Osteocyte (in vitro differentiated cells): ENCODE data around the gene CTIF. TPM values are rescaled to one million over a fixed set of nuclear protein-coding genes. Genes with fewer than 3 reads are reported as not detected.

ENCODE experiments used
- DNase-seq: peaks from one replicate; pipeline ENCODE4 v3.0.0; 2021; ENCODE audit warnings: mixed read lengths; ENCODE audit not compliant: unreplicated experiment; ENCODE audit errors: extremely low spot score
- H3K27ac Mint-ChIP-seq: one replicate; pipeline ENCODE4 v1.8.0; 2021; ENCODE audit warnings: mild to moderate bottlenecking, mixed read lengths; ENCODE audit not compliant: unreplicated experiment
- H3K27me3 Mint-ChIP-seq: one replicate; pipeline ENCODE4 v1.8.0; 2021; ENCODE audit warnings: mixed read lengths; ENCODE audit not compliant: unreplicated experiment
- H3K36me3 Mint-ChIP-seq: one replicate; pipeline ENCODE4 v1.8.0; 2021; ENCODE audit warnings: mixed read lengths; ENCODE audit not compliant: unreplicated experiment
- H3K4me1 Mint-ChIP-seq: one replicate; pipeline ENCODE4 v1.8.0; 2021; ENCODE audit warnings: mixed read lengths; ENCODE audit not compliant: unreplicated experiment
- H3K4me3 Mint-ChIP-seq: one replicate; pipeline ENCODE4 v1.8.0; 2021; ENCODE audit warnings: mild to moderate bottlenecking, moderate library complexity, mixed read lengths; ENCODE audit not compliant: unreplicated experiment
- H3K9me3 Mint-ChIP-seq: one replicate; pipeline ENCODE4 v1.8.0; 2021; ENCODE audit warnings: mixed read lengths; ENCODE audit not compliant: unreplicated experiment
- total RNA-seq: library from RNA; stranded (reverse); gene quantifications from 2 replicates; pipeline ENCODE4 v1.2.1, GENCODE V29; 2021
- TF ChIP-seq, protein P1 (sequence below): fragments of 200-600 bp; sonication (generic); IDR thresholded peaks from 2 replicates; pipeline ENCODE4 v1.5.0; 2021; ENCODE audit warnings: antibody characterized with exemption, mild to moderate bottlenecking, moderate library complexity

The CTIF gene
- total RNA-seq, 1 donor from 2014 or later, result 172 TPM

DNA sequence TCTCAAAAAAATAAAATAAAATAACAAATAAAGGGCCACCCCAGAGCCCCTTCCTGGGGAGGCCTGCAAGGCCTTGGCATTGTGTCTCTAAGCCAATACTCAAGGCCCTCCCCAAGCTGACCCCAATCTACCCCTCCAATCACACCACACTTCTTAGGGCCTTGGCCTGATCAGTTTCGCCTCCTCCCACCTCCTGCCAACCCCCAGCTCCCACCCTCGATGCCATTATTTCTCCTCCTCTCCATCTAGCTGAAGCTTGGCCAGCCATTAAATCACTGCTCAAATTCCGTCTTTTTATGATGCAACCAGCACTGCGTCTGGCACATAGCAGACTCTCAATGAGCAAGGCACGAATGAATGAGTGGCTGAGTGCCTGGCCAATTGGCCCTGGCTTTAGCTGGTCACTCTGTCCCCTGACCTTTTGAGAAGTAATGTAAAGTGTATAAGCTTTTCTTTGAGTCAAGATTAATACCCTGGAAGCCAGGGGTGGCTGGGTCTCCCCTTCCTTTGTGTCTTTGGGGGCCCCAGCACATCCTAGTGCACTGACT is 356.0 kb downstream of the CTIF start:
- Mint-ChIP-seq H3K4me3 (no peak overlapping the region), H3K36me3 (peaks cover 5% of the 10 kb centered on the region), H3K4me1 (peaks cover 14% of the 10 kb centered on the region), H3K27ac (no peak overlapping the region), H3K27me3 (no peaks in the 10 kb centered on the region), H3K9me3 (no peaks in the 10 kb centered on the region)
- DNase-seq, result no peak
- TF ChIP-seq, protein P1, sequence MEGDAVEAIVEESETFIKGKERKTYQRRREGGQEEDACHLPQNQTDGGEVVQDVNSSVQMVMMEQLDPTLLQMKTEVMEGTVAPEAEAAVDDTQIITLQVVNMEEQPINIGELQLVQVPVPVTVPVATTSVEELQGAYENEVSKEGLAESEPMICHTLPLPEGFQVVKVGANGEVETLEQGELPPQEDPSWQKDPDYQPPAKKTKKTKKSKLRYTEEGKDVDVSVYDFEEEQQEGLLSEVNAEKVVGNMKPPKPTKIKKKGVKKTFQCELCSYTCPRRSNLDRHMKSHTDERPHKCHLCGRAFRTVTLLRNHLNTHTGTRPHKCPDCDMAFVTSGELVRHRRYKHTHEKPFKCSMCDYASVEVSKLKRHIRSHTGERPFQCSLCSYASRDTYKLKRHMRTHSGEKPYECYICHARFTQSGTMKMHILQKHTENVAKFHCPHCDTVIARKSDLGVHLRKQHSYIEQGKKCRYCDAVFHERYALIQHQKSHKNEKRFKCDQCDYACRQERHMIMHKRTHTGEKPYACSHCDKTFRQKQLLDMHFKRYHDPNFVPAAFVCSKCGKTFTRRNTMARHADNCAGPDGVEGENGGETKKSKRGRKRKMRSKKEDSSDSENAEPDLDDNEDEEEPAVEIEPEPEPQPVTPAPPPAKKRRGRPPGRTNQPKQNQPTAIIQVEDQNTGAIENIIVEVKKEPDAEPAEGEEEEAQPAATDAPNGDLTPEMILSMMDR, result no peak

DNA sequence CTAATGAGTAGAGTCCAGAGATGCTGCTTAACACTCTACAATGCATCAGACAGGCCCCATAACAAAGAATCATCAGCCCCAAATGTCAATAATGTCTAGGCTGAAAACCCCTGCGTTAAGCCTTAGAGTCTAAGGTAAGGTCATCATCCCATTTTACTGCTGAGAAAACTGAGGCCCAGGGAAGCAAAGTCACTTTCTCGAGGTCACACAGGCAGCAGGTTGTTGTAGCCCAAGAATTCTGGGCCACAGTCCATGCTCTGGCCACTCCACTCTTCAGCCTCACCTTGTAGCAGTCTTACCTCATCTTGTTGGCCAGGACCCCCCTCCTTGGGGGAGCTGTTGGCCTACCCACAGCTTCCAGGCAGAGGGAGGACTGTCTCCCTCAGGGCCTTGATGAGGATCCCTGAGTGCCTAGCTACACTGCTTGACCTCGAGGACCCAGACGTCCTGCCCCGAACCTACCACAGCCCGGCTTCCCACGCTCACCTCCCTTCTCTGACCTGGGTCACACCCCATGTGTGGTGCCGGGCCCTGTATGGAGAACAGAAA is 357.6 kb downstream of the CTIF start:
- TF ChIP-seq, protein P1, result no peak
- H3K36me3 Mint-ChIP-seq, result peaks cover 5% of the 10 kb centered on the region

DNA sequence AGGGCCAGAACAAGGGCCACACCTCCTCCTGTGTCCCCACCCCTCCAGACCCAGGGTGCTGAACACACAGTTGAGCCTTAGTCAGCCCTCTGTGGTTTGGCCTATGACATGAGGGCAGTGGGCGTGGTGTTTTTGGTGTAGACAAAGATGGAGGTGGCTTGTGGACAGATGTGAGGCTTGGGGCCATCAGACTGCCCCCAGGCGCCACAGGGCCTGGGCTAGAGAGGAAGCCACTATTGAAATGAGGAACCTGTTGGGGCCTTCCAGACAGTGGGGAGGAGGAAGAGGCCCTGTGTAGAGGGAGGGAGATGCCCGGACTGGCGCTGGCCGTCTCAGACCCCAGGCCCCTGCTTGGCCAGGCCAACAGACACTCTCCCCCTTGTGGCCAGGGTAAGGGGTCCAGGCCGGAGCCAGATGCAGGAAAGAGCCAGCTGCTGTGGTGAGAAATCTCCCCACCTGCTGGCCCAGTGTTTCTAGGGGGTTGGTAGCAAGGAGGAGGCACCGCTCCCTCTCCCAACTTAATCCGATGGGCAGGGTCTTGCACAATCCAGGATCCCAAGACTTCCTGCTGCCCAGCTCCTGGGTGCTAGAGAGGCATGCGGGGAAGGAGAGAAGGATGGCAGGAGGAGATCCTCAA is 358.2 kb downstream of the CTIF start:
- TF ChIP-seq, protein P1, result peak; percentile 18
- Mint-ChIP-seq H3K9me3 (no peaks in the 10 kb centered on the region), H3K4me1 (peaks cover 22% of the 10 kb centered on the region), H3K27me3 (no peaks in the 10 kb centered on the region), H3K36me3 (peaks cover 5% of the 10 kb centered on the region), H3K4me3 (no peak overlapping the region), H3K27ac (no peak overlapping the region)
- DNase-seq, result no peak

More for the DNA sequence above, 357.6 kb downstream of the CTIF start:
- Mint-ChIP-seq H3K27ac (peak overlapping the region; percentile 27), H3K4me1 (peaks cover 17% of the 10 kb centered on the region), H3K9me3 (no peaks in the 10 kb centered on the region), H3K4me3 (no peak overlapping the region), H3K27me3 (no peaks in the 10 kb centered on the region)
- no peak for DNase-seq

DNA sequence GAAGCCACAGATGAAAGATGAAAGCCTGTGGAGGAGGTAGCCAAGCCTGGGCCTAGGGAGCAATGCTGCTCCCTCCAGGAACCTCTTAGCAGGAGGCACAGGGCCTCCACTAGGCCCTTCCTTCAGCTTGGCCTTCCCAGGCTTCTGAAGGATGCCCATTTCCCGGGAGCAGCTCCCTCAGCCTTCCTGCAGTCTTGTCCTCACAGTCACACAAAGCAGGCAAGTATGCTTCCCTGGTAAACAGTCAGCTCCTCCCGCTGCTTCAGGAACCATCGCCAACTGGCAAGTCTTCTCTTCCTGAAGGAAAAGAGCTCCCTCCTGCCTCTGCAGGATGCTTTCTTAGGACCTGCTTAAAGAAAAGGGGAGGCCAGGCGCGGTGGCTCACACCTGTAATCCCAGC is 358.7 kb downstream of the CTIF start:
- Mint-ChIP-seq H3K4me3 (no peak overlapping the region), H3K27ac (no peak overlapping the region), H3K9me3 (no peaks in the 10 kb centered on the region), H3K36me3 (peaks cover 5% of the 10 kb centered on the region), H3K4me1 (peaks cover 27% of the 10 kb centered on the region), H3K27me3 (no peaks in the 10 kb centered on the region)
- TF ChIP-seq, protein P1, result no peak
- no peak for DNase-seq

DNA sequence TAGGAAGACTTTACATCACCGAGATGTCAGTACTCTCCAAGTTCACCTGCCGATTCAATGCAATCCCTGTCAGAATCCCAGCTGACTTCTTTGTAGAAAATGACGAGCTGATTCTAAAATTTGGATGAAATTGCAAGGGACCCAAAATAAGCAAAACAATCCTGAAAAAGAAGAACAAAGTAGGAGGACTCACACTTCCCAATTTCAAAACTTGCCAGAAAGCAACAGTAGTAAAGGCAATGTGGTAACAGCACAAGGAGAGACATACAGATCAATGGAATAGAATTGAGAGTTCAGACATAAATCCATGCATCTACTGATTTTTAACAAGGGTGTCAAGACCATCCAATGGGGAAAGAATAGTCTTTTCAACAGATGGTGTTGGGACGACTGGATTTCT is 359.7 kb downstream of the CTIF start:
- H3K27me3 Mint-ChIP-seq, result no peaks in the 10 kb centered on the region
- DNase-seq, result no peak
- H3K4me3 Mint-ChIP-seq, result no peak overlapping the region
- peaks cover 35% of the 10 kb centered on the region for H3K4me1 Mint-ChIP-seq
- no peaks in the 10 kb centered on the region for H3K9me3 Mint-ChIP-seq
- TF ChIP-seq, protein P1, result no peak
- H3K36me3 Mint-ChIP-seq, result peaks cover 5% of the 10 kb centered on the region
- H3K27ac Mint-ChIP-seq, result no peak overlapping the region
